Stimulated activated naive B cell treated with anti-CD40 and anti-IgM and Interleukin-4, amounts not matched to agents 10 μg/mL and 1 μg/mL and 100 μg/mL, for 72 hours (primary cell): ENCODE data around the gene SMAD6.
"Not testable (repeated sequence)": the region's sequence is repeated elsewhere in the genome, so short reads cannot be mapped to it uniquely, and the experiment has no call there.

Experiments
- ATAC-seq, 2 donors: fragments of 150-1000 bp; cut with Tn5 transposase; replicated peaks; 2 replicates each; pipeline ENCODE4 v1.10.0; 2021; ENCODE audit warnings: moderate library complexity in 1 of 2
- DNase-seq: peaks from one replicate; pipeline ENCODE4 v3.0.0; 2021
- H3K27ac Mint-ChIP-seq: one replicate; pipeline ENCODE4 v1.8.0; 2022; ENCODE audit warnings: mild to moderate bottlenecking, mixed read lengths
- H3K27me3 Mint-ChIP-seq, 2 donors: one replicate each; pipeline ENCODE4 v1.8.0; 2022; ENCODE audit warnings: mixed read lengths in 2 of 2
- H3K36me3 Mint-ChIP-seq, 2 donors: one replicate each; pipeline ENCODE4 v1.8.0; 2022; ENCODE audit warnings: mixed read lengths in 2 of 2, mild to moderate bottlenecking in 1 of 2
- H3K4me1 Mint-ChIP-seq, 2 donors: one replicate each; pipeline ENCODE4 v1.8.0; 2022; ENCODE audit warnings: mixed read lengths in 2 of 2, mild to moderate bottlenecking in 1 of 2
- H3K4me3 Mint-ChIP-seq, 2 donors: one replicate each; pipeline ENCODE4 v1.8.0; 2022; ENCODE audit warnings: mild to moderate bottlenecking in 2 of 2, mixed read lengths in 2 of 2, moderate library complexity in 1 of 2
- H3K9me3 Mint-ChIP-seq, 2 donors: one replicate each; pipeline ENCODE4 v1.8.0; 2022; ENCODE audit warnings: mixed read lengths in 2 of 2, mild to moderate bottlenecking in 1 of 2

SMAD6 gene

DNA sequence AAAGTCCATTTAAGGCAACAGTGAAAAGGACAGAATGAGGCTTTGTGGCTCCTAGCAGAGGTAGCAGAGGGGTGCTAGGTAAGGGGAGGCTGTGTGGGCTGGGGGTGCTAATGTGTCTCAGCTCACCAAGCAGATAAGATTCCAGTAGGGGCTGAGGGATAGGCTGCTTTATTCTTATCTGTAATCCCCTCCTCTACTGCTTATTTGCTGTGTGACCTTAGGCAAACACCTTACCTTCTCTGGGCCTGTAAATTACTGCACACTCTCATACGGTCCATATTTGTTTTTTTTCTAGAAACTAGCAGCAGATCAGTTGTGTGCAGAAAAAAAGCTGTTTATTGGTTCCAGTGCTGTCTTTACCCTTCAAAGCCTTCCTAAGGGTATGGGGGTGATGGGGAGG is 52.8 kb downstream of the SMAD6 start:
- DNase-seq: no peak
- peaks cover 6 to 10% of the 10 kb centered on the region in 2 donors for H3K36me3 Mint-ChIP-seq
- peaks cover 5 to 9% of the 10 kb centered on the region in 2 donors for H3K9me3 Mint-ChIP-seq
- peaks cover 7 to 21% of the 10 kb centered on the region in 2 donors for H3K4me1 Mint-ChIP-seq
- H3K27me3 Mint-ChIP-seq: peaks cover 15 to 20% of the 10 kb centered on the region in 2 donors
- H3K27ac Mint-ChIP-seq: no peak overlapping the region
- no peak overlapping the region for H3K4me3 Mint-ChIP-seq
- no peak for ATAC-seq

DNA sequence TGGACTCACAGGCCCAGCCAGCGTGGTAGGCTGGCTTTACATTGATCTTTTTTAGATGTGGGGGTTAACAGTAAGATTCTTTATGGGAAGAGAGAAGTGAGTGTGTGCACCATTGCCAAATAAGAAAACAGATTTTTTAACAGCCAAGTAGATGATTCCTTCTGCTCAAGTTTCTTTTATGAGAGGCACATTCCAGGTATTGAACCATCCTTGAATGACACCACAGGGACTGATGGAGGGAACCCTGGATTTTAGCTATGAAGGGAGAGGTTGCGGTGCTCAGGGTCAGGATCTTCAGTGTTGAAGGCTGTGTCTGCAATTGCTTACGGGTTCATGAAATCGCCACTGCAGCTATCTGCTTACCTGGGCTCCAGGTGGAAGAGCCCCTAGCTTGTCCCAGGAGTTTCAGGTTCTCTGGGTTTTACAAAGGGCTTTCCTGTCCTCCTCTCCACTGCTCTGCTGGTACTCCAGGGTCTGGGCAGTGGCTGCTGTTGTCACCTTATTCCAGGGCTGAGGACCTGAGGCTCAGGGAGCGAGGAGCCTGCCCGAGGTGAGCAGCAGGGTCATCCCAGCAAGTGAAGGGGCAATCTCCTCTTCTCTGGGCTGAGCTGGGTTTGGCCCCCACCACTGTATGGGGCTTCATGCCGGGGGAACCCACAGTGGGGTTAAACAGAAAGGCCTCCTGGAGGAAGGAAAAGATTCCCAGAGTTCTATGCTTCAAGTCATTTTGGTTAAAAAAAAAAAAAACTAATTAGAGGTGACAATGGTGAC is 53.4 kb downstream of the SMAD6 start:
- DNase-seq (no peak), ATAC-seq (no peak)
- peaks cover 7 to 21% of the 10 kb centered on the region in 2 donors for H3K4me1 Mint-ChIP-seq
- H3K9me3 Mint-ChIP-seq: peaks cover 5 to 9% of the 10 kb centered on the region in 2 donors
- peaks cover 6 to 10% of the 10 kb centered on the region in 2 donors for H3K36me3 Mint-ChIP-seq
- H3K27ac Mint-ChIP-seq: no peak overlapping the region
- no peak overlapping the region for H3K4me3 Mint-ChIP-seq
- H3K27me3 Mint-ChIP-seq: peaks cover 19 to 24% of the 10 kb centered on the region in 2 donors

DNA sequence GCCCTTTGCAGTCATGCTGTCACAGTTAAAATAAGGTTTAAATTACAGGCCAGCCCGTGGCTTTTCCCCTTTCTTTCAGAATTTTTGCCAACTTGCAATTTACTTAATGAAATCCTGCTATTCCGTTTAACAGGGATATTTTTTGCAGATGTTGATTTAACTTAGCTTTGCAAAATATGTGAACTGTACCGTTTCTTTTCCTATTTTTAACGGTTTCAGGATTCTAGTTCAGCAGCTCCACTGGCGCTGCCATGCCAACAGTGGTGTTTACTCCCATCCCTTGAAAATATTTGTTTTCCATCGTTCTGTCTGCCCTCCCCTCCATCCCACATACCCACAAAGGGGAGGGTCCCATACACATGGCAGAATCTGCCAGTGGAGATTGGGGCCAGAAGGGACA is 54.3 kb downstream of the SMAD6 start:
- no peak for ATAC-seq
- Mint-ChIP-seq H3K9me3 (peaks cover 5 to 9% of the 10 kb centered on the region in 2 donors), H3K36me3 (peaks cover 6 to 10% of the 10 kb centered on the region in 2 donors), H3K27ac (no peak overlapping the region), H3K4me3 (no peak overlapping the region), H3K27me3 (peaks cover 25 to 32% of the 10 kb centered on the region in 2 donors), H3K4me1 (peaks cover 7 to 21% of the 10 kb centered on the region in 2 donors)
- no peak for DNase-seq

DNA sequence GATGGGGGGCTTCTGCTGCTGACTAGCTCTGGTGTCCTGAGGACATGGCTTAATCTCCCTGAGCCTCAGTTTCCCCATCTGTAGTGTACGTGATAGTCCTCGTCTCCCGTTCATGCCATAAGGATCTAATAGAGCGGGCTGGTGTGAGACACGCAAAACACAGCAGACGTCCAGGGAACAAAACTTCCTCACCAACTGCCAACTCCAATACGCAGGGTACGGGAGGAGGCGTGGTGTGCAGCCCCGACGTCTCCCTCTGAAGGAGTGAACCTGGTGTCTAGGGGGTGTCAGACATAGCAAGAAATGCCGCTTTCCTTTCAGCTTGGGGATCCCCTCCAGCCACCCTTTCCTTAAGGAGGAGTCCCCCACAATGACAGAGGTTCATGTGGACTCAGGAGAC is 55.0 kb downstream of the SMAD6 start:
- Mint-ChIP-seq H3K4me1 (peaks cover 5 to 14% of the 10 kb centered on the region in 2 donors), H3K4me3 (no peak overlapping the region), H3K27ac (no peak overlapping the region), H3K27me3 (peaks cover 28 to 36% of the 10 kb centered on the region in 2 donors), H3K9me3 (peaks cover 5 to 9% of the 10 kb centered on the region in 2 donors), H3K36me3 (peaks cover 6 to 10% of the 10 kb centered on the region in 2 donors)
- no peak for DNase-seq
- no peak for ATAC-seq

DNA sequence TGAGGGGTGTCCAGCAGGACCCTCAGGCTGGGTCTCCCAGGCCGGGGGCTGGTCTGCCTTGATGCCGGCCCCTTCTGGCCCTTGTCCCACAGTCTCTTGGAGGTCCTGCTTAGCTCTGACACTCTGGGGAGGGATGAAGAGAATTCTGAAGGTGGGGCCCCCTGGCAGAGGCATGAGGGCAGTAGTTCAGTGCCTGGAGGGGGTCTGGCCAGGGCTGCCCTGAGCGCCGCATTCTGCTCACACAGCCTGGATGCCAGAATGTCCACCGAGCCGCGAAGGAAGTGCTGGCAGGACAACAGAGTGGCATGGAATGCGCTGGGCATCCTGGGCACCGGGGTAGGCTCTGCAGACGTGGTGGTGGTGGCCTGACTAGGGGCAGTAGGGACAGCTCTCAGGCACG is 55.5 kb downstream of the SMAD6 start:
- Mint-ChIP-seq H3K4me3 (no peak overlapping the region), H3K27ac (no peak overlapping the region), H3K4me1 (peaks cover 4 to 12% of the 10 kb centered on the region in 2 donors), H3K9me3 (peaks cover 5 to 9% of the 10 kb centered on the region in 2 donors), H3K27me3 (peaks cover 33 to 41% of the 10 kb centered on the region in 2 donors), H3K36me3 (peaks cover 6 to 10% of the 10 kb centered on the region in 2 donors)
- DNase-seq (no peak), ATAC-seq (no peak)

DNA sequence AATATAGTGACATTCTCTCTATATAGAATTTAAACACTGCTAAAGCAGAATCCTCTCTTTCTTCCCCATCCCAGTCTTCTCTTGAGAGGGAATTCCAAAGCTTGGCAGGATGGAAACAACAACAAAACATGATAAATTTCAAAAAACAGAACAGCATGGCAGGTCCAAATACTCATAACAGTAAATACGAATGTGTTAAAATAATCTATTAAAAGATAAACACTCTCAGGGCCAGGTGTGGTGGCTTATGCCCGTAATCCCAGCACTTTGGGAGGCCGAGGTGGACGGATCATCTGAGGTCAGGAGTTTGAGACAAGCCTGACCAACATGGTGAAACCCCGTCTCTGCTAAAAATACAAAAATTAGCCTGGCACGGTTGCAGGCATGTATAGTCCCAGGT is 56.2 kb downstream of the SMAD6 start:
- peaks cover 6 to 10% of the 10 kb centered on the region in 2 donors for H3K36me3 Mint-ChIP-seq
- H3K27ac Mint-ChIP-seq, H3K9me3 Mint-ChIP-seq, ATAC-seq, DNase-seq, H3K4me3 Mint-ChIP-seq: not testable (repeated sequence)
- peaks cover 40 to 47% of the 10 kb centered on the region in 2 donors for H3K27me3 Mint-ChIP-seq
- H3K4me1 Mint-ChIP-seq: peaks cover 4 to 12% of the 10 kb centered on the region in 2 donors

DNA sequence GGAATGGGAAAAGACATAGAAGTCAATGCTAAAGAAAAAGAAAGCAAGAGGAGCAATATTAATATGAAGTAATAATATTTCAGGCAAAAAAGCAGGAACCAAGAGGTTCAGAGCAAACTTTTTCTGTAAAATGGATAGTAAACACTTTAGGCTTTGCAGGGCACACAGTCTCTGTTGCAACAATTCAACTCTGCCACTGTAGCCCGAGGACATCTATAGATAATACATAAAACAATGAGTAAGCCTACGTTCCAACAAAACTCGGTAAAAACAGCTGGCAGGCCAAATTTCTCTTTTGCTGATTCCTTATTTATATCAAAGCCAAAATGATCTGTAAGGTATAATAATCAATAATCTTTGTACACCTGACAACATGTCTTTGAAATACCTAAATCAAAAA is 56.8 kb downstream of the SMAD6 start:
- ATAC-seq: no peak
- Mint-ChIP-seq H3K9me3 (peaks cover 5 to 9% of the 10 kb centered on the region in 2 donors), H3K4me1 (peaks cover 4 to 7% of the 10 kb centered on the region in 2 donors), H3K27ac (no peak overlapping the region), H3K36me3 (peaks cover 6 to 10% of the 10 kb centered on the region in 2 donors), H3K27me3 (peaks cover 46 to 53% of the 10 kb centered on the region in 2 donors), H3K4me3 (no peak overlapping the region)
- no peak for DNase-seq

DNA sequence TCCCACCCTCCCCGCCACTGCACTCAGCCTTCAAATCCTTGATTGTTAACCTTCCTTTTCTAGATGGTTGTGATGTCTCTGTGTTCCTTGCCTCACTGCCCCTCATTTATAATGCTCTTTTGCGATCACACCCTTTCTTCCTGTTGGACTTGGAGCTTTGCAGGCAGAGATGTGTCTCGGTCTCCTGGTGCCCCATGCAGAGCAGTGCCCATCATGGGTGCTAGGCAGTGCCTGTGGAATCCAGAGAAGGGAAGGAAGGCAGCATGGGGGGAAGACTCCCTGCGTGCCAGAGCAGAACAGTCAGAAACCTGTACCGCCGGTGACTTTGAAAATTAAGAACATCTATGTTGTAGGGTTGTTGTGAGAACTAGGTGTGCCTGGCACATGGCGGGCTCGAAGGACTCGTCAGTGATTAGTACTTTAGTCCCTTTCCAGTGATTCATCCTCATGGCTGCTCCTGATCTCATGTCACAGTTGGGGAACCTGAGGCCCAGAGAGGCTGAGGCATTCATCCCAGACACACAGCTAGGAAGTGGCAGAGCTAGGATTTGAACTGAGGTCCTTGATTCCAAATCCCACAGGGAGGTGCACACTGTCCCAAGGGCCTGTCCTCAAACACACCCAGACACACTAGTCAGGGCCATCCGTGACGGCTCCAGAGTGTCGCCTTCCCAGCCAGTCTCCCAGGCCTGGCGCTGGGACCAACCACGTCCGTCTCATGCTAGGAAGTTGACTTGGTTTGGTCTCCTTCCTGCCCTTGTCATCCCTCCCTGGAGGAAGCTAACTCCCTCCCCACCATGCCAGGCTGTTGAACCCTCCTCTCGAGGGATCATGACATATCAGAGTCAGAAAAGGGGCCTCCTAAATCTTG is 58.3 kb downstream of the SMAD6 start:
- DNase-seq: no peak
- Mint-ChIP-seq H3K27me3 (peaks cover 54 to 58% of the 10 kb centered on the region in 2 donors), H3K9me3 (peaks cover under 1 to 1% of the 10 kb centered on the region in 2 donors), H3K4me1 (peaks cover under 1 to 2% of the 10 kb centered on the region in 2 donors), H3K36me3 (peaks cover under 1 to 2% of the 10 kb centered on the region in 2 donors), H3K4me3 (no peak overlapping the region), H3K27ac (no peak overlapping the region)
- ATAC-seq: no peak

DNA sequence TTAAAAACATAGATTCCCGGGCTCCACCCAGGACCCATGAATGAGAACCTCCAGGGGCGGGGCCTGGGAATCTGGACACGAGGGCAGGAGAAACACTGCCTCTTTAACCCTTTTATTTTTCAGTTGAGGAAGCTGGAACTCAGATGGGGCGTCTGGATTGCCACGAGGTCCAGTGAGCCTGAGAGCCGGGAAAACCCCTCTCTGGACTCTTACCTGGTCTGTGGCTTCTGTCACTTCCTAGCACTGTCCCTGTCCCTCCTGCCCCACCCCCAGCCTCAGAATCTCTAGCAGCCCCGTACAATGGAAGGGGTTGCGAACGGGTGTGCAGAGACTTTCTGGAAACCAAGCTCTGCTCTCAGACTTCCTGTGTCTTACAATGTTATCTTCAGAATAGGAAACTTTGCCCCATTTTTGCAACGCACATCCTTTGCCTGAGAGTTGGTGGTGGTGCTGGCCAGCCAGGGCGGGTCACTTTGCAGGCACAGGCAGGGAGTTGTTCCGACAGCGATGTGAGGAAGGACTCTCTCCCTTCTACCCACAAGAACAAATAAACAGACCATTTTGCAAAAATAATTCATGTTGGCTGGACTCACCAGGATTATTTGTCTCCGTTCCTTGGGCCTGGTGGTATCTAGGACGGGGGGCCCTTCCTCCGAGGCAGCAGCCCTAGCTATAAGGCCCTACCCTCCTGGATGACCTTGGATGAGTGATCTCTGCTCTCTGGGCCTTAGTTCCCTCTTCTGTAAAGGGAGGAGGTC is 59.1 kb downstream of the SMAD6 start:
- H3K27me3 Mint-ChIP-seq: peaks cover 61 to 66% of the 10 kb centered on the region in 2 donors
- no peak overlapping the region for H3K4me3 Mint-ChIP-seq
- no peak overlapping the region for H3K27ac Mint-ChIP-seq
- no peaks in the 10 kb centered on the region for H3K9me3 Mint-ChIP-seq
- ATAC-seq (no peak), DNase-seq (no peak)
- H3K4me1 Mint-ChIP-seq: peaks cover 9 to 10% of the 10 kb centered on the region in 2 donors
- H3K36me3 Mint-ChIP-seq: peaks cover 0 to 2% of the 10 kb centered on the region in 2 donors

DNA sequence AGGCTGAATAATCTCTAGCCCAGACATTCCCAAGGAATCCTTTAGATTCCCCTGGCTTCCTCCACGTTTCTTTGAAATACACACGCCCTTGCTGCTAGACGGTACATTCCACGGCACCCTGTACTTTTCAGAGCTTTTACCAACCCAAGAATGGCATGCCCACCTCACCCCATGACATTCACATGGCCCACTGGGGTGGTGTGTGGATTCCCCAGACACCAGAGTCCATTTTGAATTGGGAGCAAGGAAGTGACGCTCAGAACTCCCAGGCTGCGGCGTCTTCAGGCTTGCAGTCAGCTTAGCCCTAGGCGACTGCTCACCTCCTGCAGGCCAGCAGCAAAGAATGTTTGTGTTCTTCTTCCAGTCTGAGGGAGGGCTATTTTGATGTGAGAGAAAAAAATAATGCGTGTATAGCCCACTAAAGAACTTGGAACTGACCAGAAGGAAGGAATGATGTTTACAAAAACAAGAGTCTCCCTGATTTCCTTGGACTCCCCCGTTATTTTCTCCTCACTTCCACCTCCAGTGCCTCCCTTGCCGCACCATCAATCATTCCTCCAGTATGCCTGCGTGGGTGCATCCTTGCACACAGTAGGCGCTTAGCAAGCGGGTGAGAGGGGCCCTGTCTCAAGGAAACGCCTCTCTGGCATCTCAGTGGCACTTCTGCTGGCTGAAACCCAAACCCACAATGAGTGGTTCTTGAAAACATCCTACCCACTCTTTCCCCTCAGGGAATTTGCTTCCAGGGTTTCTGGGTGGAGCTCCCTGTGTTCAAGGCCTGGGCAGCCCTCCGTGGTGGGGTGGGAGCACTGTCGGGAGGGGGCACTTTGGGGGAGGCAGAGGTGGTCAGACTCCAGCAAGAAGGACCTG is 59.9 kb downstream of the SMAD6 start:
- DNase-seq (no peak), ATAC-seq (no peak)
- Mint-ChIP-seq H3K4me3 (no peak overlapping the region), H3K27ac (no peak overlapping the region), H3K9me3 (no peaks in the 10 kb centered on the region), H3K4me1 (peaks cover 9 to 11% of the 10 kb centered on the region in 2 donors), H3K27me3 (peaks cover 66 to 73% of the 10 kb centered on the region in 2 donors), H3K36me3 (no peaks in the 10 kb centered on the region)

DNA sequence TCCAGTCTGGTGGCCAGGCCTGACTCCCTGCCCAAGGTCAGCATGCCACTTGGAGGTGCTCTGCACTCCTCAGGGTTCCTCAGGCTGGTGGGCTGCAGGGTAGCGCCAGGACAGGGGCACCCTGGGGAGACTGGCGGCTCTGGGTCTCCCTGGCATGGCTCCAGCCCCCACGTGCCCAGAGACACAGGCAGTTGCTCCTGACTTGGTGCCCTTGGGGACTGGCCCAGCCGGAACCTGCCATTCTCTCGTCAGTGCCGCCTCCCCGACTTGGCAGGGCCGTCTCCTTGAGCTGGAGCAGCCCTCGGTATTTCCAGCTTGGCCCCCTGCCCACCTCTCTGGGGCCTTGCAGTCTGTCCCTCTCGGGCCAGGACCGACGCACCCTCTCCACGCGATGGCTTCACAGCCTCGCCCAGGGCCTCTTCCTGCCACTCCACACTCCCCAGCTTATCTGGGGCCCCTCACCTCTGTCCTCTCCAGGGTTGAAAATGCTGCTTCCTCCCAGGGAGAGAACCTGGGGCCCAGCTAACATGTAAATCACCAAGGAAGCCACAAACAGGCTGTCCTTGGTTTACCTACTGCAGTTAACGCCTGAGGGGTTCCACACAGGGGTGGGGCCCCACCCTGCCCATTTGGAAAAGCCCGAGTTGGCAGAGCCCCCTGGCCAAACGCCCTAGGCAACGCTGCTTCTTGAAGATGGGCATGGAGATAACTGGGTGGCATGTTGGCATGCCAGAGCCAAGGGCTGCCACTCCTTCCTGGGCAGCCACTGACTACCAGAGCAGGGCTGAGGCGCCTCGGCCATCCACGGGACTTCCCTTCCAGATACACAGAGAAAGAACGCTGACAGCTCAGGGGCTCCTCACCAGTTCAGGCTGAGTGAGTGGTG is 61.4 kb downstream of the SMAD6 start:
- H3K4me1 Mint-ChIP-seq: peaks cover 9 to 11% of the 10 kb centered on the region in 2 donors
- DNase-seq: no peak
- H3K4me3 Mint-ChIP-seq: no peak overlapping the region
- no peaks in the 10 kb centered on the region for H3K9me3 Mint-ChIP-seq
- H3K36me3 Mint-ChIP-seq: no peaks in the 10 kb centered on the region
- no peak overlapping the region for H3K27ac Mint-ChIP-seq
- ATAC-seq: no peak
- peaks cover 61 to 65% of the 10 kb centered on the region in 2 donors for H3K27me3 Mint-ChIP-seq

DNA sequence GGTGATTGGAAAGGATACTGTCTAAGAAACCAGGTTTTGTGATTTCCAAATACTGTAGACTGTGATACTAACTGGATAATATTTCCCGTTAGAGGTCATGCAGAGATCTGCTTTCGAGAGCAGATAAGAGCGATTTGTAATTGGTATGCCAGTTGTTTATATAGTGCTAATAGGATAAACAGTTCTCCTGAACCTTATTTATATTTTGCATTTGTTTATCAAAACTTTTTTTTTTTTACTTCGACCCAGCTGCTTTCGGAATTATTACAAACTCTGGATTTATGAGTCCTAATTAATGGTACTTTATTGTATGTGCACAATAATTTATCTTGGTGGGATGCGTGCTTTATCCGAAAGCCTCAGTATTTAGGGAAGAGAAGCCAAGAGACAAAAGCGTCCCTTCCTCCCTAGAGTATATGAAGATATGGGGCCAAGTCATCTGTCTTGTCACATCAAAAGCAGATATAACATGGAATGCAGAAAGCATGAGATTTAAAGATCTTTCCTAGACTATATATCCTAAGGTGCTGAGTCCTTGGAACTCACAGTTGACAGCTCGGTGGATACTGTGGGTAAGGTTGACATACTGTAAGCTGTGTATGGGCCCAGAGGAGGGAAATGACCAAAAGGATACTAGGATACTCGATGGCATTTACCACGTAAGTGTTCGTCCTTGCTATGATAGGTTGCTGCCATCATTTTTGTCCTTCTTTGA is 62.2 kb downstream of the SMAD6 start:
- H3K4me1 Mint-ChIP-seq: peaks cover 9 to 11% of the 10 kb centered on the region in 2 donors
- H3K4me3 Mint-ChIP-seq: no peak overlapping the region
- H3K27ac Mint-ChIP-seq: no peak overlapping the region
- no peak for ATAC-seq
- no peaks in the 10 kb centered on the region for H3K36me3 Mint-ChIP-seq
- peaks cover 61 to 70% of the 10 kb centered on the region in 2 donors for H3K27me3 Mint-ChIP-seq
- no peak for DNase-seq
- no peaks in the 10 kb centered on the region for H3K9me3 Mint-ChIP-seq
